Fibroblast of skin of left quadriceps (primary cell): ENCODE results near the gene ARHGEF16.

Experiments
- DNase-seq, 2 experiments: peaks; one replicate each; pipeline ENCODE4 v3.0.0-alpha.2; 2013; ENCODE audit warnings: low read depth in 2 of 2

ARHGEF16 gene

DNA sequence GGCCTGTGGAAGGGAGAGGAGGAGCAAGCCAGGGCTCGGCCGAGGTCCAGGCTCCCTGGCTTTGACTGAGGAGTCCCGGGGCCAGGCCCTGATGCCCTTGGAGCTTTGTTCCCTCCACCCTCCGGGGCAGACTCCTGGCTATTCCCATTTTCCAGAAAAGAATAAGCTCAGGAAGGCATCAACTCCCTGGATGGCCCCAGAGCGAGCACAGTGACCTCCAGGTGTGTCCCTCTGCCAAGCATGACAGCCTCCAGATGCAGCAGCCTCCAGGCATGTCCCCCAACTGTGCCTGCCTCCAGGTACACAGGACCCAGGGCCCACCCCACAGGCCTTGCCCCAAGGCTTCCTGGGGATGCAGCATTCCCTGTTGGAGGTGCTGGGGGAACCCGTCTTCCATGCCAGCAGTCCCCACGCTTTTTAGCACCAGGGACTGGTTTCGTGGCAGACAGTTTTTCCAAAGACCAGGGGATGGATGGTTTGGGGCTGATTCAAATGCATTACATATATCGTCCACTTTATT lies 15.7 kb upstream of the ARHGEF16 start:
- DNase-seq, result no peak

DNA sequence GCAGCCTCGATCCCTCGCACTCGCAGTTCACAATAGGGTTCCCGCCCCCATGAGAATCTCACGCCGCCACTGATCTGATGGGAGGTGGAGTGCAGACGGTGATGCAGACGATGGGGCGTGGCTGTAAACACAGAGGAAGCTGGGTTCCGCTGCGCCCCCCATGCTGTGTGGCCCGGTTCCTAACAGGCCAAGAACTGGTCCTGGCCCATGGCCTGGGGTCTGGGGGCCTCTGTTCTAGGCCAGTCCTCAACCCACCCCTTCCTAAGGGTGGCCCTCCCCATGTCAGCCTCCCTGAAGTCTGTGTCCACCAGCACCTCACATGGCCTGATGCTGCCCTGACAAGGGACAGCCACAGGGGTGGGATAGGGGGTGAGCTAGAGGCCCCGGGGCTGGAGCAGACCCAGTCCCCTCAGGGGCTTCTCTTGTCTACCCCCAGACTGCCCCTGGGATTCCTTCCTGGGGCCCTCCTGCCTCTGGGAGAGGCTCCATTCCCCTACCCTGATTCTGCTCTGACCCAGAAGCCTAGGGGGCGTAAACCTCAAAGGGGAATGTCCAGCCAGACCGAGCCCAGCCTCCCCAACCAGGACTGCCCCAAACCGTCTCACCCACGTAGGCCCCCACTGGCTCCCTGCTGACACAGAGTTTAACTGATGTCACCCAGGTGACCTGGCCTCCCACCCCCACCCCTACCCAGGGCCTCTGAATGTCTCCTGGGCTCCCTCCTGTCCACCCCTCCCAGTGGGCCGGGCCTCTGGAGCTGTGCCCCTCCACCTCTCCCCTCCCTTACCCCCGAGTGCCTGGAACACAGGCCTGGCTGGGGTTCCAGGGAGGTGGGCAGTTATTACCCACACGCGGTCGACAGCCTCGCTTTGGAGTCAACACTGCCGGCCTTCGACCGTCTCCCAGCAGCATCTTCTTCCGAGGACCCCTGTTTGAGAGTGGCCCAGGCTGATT lies 14.8 kb upstream of the ARHGEF16 start:
- DNase-seq, result no peak

DNA sequence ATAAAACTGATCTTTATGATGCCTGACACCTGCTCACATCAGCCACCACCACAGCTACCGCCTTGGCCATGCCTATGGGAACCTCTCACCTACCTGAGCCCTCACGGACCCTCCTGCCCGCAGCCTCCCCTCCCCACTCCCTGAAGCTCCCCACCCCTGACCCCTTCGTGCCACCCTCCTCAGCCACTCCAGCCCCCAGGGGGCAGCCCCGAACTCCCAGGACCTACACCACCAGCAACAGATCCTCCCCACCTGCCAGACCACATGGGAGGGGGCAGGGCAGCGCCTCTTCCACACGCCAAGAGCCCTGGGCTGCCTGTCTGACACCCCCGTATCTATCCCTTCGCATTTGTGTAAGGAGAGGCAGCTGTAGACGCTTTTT lies 14.2 kb upstream of the ARHGEF16 start:
- DNase-seq, result no peak

GRCh38 chr1:3440711-3441409 lies 13.6 kb upstream of the ARHGEF16 start:
- DNase-seq, result no peak

DNA sequence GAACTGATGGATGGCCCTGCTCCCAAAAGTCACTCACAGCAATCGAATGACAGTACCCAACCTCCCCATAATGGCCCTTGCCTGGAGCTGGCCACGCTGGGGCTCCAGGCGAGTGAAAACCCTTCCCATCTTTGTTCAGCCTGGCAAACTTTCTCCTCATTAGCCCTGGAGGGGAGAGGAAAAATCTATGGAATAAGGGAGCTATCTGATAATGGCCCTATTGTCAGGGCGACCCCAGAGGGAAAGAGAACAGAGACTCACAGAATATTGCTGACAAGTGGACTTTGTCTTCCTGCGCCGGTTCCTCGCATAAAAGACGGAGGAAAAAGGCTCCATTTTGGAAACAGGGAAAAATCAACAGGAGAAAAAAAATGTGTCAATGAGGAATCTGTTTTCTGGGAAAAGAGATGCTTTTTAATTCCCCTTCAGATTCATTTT lies 13.0 kb upstream of the ARHGEF16 start:
- DNase-seq, result no peak

GRCh38 chr1:3441880-3442279 lies 12.6 kb upstream of the ARHGEF16 start:
- no peak for DNase-seq

- no peak for DNase-seq
These were observed 12.1 kb upstream of the ARHGEF16 start for GRCh38 chr1:3442331-3442730.

DNA sequence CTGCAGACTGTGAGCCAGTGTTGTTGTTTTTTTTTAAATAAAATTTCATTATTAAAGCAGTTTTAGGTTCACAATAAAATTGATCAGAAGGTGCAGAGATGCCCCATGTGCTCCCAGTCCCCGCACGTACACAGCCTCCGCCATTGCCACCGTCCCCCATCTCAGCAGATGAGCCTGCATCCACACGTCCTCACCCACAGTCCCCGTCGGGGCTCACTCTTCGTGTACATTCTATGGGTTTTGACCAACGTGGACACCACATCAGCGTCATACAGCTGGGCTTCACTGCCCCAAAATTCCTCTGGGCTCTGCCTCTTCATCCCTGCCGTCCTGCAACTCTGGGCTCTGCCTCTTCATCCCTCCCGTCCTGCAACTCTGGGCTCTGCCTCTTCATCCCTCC lies 11.6 kb upstream of the ARHGEF16 start:
- DNase-seq, result no peak

GRCh38 chr1:3443807-3444206 lies 10.7 kb upstream of the ARHGEF16 start:
- no peak for DNase-seq

- no peak for DNase-seq
These were observed 10.2 kb upstream of the ARHGEF16 start for GRCh38 chr1:3444298-3444697.

GRCh38 chr1:3444736-3445135 lies 9.7 kb upstream of the ARHGEF16 start:
- DNase-seq, result no peak

GRCh38 chr1:3450202-3450863 lies 4.1 kb upstream of the ARHGEF16 start:
- no peak for DNase-seq

GRCh38 chr1:3450983-3451382 lies 3.5 kb upstream of the ARHGEF16 start:
- DNase-seq, result no peak

DNA sequence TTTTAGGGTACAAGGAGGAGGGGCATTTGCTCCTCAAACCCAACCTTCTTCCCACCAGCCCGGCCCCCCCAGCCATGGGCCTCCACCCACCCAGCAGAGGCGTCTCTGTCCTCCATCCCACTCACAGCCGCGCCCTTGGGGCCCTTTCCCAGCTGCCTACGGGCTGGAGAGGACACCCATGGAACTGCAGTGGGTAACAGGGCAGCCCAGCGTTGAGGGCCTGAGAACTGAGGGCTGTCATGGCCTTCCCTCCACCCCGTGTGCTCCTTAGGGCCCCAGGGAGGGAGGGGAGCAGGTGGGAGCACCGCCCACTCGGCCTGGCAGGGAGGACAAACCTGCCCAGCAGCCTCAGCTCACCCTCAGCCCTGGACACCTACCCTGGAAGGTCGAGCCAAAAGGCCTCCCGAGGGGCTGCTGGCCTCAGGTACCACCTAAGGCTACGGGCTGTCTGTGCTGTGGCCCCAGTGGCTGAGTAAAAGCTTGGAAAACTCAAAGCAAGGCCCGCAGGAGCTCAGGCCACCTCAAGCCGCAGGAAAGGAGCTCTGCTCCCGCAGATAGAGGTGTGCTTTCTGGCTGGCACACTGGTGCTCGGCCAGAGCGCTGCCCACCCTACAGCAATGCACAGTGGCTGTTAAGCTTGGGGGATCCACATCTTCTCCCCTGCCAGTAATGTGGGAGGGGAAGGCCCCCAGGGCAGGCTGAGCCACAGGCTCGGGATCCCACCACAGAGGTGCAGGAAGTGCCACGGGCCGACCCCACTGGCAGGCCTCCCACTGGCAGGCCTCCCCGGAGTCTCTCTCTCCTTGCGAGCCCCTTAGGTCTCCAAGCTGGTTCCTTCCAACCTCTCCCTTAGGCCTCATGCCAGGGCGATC lies 2.2 kb upstream of the ARHGEF16 start:
- DNase-seq, result no peak

GRCh38 chr1:3452866-3453175 lies 1.6 kb upstream of the ARHGEF16 start:
- DNase-seq, result no peak

DNA sequence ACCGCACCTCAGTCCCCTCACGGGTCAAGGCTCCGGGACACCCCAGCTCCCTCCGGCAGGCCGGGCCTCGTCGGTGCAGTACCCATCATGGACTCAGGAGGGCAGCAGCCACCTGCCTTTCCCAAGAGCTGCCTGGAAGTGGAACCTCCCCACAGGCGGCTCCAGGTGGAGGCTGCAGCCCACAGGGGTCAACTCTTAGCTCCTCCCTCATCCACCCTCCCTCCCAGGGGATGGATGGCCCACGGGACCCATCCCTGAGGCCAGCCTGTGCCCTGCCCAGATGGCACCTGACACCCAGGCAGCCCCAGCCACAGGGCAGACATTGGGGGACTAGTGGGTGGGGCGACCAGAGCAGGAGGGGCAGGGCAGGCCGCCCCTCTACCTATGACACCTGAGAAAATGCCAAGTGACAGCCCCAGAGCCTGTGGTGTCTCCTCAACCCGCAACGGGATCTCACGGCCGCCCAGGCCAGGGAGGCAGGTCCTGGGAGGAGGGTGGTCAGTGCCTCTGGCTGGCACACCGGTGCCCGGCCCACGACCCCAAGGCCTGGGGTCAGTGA lies 1.2 kb upstream of the ARHGEF16 start:
- DNase-seq, result peak; percentile 5 to 10

GRCh38 chr1:3454811-3455618 lies 550 bp downstream of the ARHGEF16 start:
- DNase-seq, result no peak

GRCh38 chr1:3455670-3456448 lies 1.4 kb downstream of the ARHGEF16 start:
- no peak for DNase-seq

DNA sequence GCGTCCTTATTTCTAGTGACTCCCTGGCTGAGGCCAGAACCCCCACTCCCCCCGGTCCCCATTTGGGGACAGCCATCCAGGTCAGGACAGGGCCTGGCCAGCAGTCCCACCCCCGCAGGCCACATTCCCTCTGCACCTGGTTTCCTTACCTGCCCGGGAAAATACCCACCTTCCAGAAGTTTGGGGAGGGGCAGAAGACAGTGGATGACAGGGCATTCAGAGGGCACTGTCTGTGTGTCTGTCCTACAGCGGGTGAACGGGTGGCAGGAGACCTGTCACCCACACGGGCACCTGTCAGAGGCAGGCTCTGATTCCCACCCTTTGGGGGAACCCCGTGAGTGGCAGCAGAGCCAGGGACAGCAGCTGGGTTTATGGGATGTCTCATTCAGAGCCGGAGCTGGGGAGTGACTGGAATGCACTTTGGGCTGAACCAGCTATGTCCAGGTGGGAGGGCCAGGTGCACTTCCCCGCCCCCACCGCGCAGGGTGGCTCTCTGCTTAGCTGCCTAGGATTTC lies 2.0 kb downstream of the ARHGEF16 start:
- DNase-seq, result no peak
